ENCODE results near the gene CLEC2A. TPM values are rescaled to one million over a fixed set of nuclear protein-coding genes. Genes with fewer than 3 reads are reported as not detected.
"Not testable (repeated sequence)": the region's sequence is repeated elsewhere in the genome, so short reads cannot be mapped to it uniquely, and the experiment has no call there.

The CLEC2A gene
- not detected for polyA plus RNA-seq (ENCODE audit: insufficient read length in 3 of 3)

- DNase-seq (ENCODE audit: low read depth in 3 of 3, low spot score in 2 of 3): no peak
Measured at GRCh38 chr12:9932270-9932669, at the start of gene CLEC2A. Gene CLEC2A (minus strand): TSS chr12:9932370. CDS start chr12:9932329, 41 bp downstream.

- no peak for DNase-seq (ENCODE audit: low read depth in 3 of 3, low spot score in 2 of 3)
Measured at GRCh38 chr12:9980126-9980525, 48.0 kb upstream of the CLEC2A start.

- DNase-seq (ENCODE audit: low read depth in 3 of 3, low spot score in 2 of 3): no peak
Measured at GRCh38 chr12:9977916-9978315, 45.7 kb upstream of the CLEC2A start.

- DNase-seq (ENCODE audit: low read depth in 3 of 3, low spot score in 2 of 3): not testable (repeated sequence)
Measured at GRCh38 chr12:9976626-9977025, 44.5 kb upstream of the CLEC2A start.

- DNase-seq (ENCODE audit: low read depth in 3 of 3, low spot score in 2 of 3): no peak
Measured at GRCh38 chr12:9975614-9976013, 43.4 kb upstream of the CLEC2A start.

- DNase-seq (ENCODE audit: low read depth in 3 of 3, low spot score in 2 of 3): not testable (repeated sequence)
Measured at GRCh38 chr12:9974731-9975130, 42.6 kb upstream of the CLEC2A start.

- no peak for DNase-seq (ENCODE audit: low read depth in 3 of 3, low spot score in 2 of 3)
Measured at GRCh38 chr12:9973949-9974348, 41.8 kb upstream of the CLEC2A start.

GRCh38 chr12:9971181-9971580, 39.0 kb upstream of the CLEC2A start, which contains the start of gene CLEC12A:
Gene CLEC12A (plus strand): TSS chr12:9971409. CDS start chr12:9971597, 188 bp downstream.
- DNase-seq (ENCODE audit: low read depth in 3 of 3, low spot score in 2 of 3): no peak

GRCh38 chr12:9969673-9970072, 37.5 kb upstream of the CLEC2A start:
- no peak for DNase-seq (ENCODE audit: low read depth in 3 of 3, low spot score in 2 of 3)

GRCh38 chr12:9961901-9962300, 29.7 kb upstream of the CLEC2A start:
- DNase-seq (ENCODE audit: low read depth in 3 of 3, low spot score in 2 of 3): no peak

- DNase-seq (ENCODE audit: low read depth in 3 of 3, low spot score in 2 of 3): no peak
Measured at GRCh38 chr12:9961106-9961505, 28.9 kb upstream of the CLEC2A start.

- DNase-seq (ENCODE audit: low read depth in 3 of 3, low spot score in 2 of 3): no peak
Measured at GRCh38 chr12:9960590-9960989, 28.4 kb upstream of the CLEC2A start.

GRCh38 chr12:9957834-9958233, 25.7 kb upstream of the CLEC2A start:
- DNase-seq (ENCODE audit: low read depth in 3 of 3, low spot score in 2 of 3): no peak

- DNase-seq (ENCODE audit: low read depth in 3 of 3, low spot score in 2 of 3): not testable (repeated sequence)
Measured at GRCh38 chr12:9952954-9953729, 21.0 kb upstream of the CLEC2A start.

GRCh38 chr12:9951026-9951675, 19.0 kb upstream of the CLEC2A start:
- DNase-seq (ENCODE audit: low read depth in 3 of 3, low spot score in 2 of 3): no peak

GRCh38 chr12:9948606-9949296, 16.6 kb upstream of the CLEC2A start:
- DNase-seq (ENCODE audit: low read depth in 3 of 3, low spot score in 2 of 3): no peak

GRCh38 chr12:9947674-9948073, 15.5 kb upstream of the CLEC2A start:
- DNase-seq (ENCODE audit: low read depth in 3 of 3, low spot score in 2 of 3): no peak

GRCh38 chr12:9944391-9944790, 12.2 kb upstream of the CLEC2A start:
- no peak for DNase-seq (ENCODE audit: low read depth in 3 of 3, low spot score in 2 of 3)

GRCh38 chr12:9943240-9943639, 11.1 kb upstream of the CLEC2A start:
- no peak for DNase-seq (ENCODE audit: low read depth in 3 of 3, low spot score in 2 of 3)

- no peak for DNase-seq (ENCODE audit: low read depth in 3 of 3, low spot score in 2 of 3)
Measured at GRCh38 chr12:9941838-9942237, 9.7 kb upstream of the CLEC2A start.

- DNase-seq (ENCODE audit: low read depth in 3 of 3, low spot score in 2 of 3): no peak
Measured at GRCh38 chr12:9940375-9940774, 8.2 kb upstream of the CLEC2A start.
